Fibroblast of the aortic adventitia (primary cell): ENCODE data around the gene FOXRED2. TPM values are rescaled to one million over a fixed set of nuclear protein-coding genes. Genes with fewer than 3 reads are reported as not detected.
A peak's percentile ranks its signal among the peaks of the same experiment; 100 is the strongest.

ENCODE experiments used
- DNase-seq: peaks from one replicate; pipeline ENCODE4 v3.0.0-alpha.2; 2010; ENCODE audit warnings: low read depth
- H3K4me3 ChIP-seq: 2 replicates; pipeline ENCODE4 v1.5.1; 2011; ENCODE audit warnings: low read depth, mild to moderate bottlenecking, control low read depth, low read length, moderate library complexity
- CTCF ChIP-seq: IDR thresholded peaks from 2 replicates; pipeline ENCODE4 v1.5.1; 2011; ENCODE audit warnings: mild to moderate bottlenecking, low read length, control low read depth, inconsistent platforms; ENCODE audit not compliant: insufficient read depth
- total RNA-seq: library from RNA; depleted of rRNA; stranded (reverse); fragments of >200 nt; gene quantifications from 2 replicates; pipeline ENCODE4 v1.2.3, GENCODE V29; 2012; ENCODE audit warnings: low replicate concordance

The FOXRED2 gene
- total RNA-seq, 1 donor = 27.8 TPM

GRCh38 chr22:36481393-36482168, 25.3 kb downstream of the FOXRED2 start, which contains the start of gene TXN2:
Gene TXN2 (minus strand): TSS chr22:36481640. CDS start chr22:36480837, 803 bp downstream.
- DNase-seq = peak; percentile 96
- peak within 1 kb of the TSS; percentile 87 for H3K4me3 ChIP-seq
- no peak for TF ChIP-seq CTCF

DNA sequence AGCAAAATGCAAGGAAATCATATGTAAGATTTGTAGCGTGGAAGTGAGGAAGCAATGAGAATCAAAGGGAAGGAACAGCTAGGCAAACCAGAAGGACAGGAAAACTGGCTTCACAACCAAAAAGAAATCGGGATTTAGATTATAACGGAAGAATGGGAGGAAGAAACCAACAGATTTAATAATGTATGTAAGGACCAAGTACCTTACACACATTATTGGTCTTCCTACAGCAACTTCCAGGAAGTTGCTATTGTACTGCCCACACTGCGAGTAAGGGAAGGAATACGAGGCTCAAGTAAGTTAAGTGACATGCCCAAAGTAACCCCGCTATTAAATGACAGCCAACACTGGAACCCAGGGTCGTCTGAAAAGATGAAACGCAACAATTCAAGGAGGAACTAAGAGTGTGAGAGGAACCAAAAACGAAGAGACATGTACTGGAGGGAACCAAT, 25.9 kb downstream of the FOXRED2 start:
- no peak for DNase-seq
- no peak for TF ChIP-seq CTCF
- peak overlapping the region; percentile 87 for H3K4me3 ChIP-seq

DNA sequence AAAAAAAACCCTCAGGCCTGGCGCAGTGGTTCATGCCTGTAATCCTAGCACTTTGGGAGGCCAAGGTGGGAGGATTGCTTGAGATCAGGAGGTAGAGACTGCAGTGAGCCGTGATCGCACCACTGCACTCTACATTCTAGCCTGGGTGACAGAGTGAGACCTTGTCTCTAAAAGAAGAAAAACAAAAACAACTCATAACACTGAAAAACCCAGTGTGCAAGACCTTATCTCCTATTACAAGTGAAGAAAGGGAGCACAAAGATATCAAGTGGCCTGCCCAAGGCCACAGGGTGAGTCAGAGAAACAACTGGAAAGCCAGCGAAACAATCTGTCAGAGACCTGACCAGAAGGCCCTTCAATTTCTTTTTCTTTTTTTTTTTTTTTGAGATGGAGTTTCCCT, 27.9 kb downstream of the FOXRED2 start:
- no peak for TF ChIP-seq CTCF
- no peak overlapping the region for H3K4me3 ChIP-seq
- no peak for DNase-seq

GRCh38 chr22:36475341-36475740, 31.5 kb downstream of the FOXRED2 start:
- H3K4me3 ChIP-seq = no peak overlapping the region
- no peak for DNase-seq
- TF ChIP-seq CTCF = no peak

DNA sequence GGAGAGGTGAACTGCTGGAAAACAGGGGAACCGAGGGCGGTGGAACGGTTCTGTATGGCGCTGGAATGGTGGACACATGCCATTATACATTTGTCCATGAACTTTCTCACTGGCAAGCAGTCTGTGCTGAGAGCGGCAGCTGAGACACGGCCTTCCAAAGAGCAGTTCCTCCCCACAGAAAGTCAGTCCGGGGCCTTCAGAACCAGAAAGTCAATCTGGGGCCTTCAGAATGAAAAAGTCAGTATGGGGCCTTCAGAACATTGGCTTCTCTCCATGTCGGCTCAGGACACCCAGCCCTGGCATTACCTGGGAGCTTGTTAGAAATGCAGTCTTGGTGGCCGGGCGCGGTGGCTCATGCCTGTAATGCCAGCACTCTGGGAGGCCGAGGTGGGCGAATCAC, 34.2 kb downstream of the FOXRED2 start:
- H3K4me3 ChIP-seq = no peak overlapping the region
- no peak for DNase-seq
- no peak for TF ChIP-seq CTCF

- peak; percentile 23 for DNase-seq
- no peak for TF ChIP-seq CTCF
- H3K4me3 ChIP-seq = no peak overlapping the region
Observed at GRCh38 chr22:36471341-36471821, 35.5 kb downstream of the FOXRED2 start.
